ENCODE results near the gene SELENOV.
"Not testable (repeated sequence)": the region's sequence is repeated elsewhere in the genome, so short reads cannot be mapped to it uniquely, and the experiment has no call there.

The SELENOV gene, protein sequence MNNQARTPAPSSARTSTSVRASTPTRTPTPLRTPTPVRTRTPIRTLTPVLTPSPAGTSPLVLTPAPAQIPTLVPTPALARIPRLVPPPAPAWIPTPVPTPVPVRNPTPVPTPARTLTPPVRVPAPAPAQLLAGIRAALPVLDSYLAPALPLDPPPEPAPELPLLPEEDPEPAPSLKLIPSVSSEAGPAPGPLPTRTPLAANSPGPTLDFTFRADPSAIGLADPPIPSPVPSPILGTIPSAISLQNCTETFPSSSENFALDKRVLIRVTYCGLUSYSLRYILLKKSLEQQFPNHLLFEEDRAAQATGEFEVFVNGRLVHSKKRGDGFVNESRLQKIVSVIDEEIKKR
- total RNA-seq = 0 to 0.04 (median 0) reads per million in 3 experiments

DNA sequence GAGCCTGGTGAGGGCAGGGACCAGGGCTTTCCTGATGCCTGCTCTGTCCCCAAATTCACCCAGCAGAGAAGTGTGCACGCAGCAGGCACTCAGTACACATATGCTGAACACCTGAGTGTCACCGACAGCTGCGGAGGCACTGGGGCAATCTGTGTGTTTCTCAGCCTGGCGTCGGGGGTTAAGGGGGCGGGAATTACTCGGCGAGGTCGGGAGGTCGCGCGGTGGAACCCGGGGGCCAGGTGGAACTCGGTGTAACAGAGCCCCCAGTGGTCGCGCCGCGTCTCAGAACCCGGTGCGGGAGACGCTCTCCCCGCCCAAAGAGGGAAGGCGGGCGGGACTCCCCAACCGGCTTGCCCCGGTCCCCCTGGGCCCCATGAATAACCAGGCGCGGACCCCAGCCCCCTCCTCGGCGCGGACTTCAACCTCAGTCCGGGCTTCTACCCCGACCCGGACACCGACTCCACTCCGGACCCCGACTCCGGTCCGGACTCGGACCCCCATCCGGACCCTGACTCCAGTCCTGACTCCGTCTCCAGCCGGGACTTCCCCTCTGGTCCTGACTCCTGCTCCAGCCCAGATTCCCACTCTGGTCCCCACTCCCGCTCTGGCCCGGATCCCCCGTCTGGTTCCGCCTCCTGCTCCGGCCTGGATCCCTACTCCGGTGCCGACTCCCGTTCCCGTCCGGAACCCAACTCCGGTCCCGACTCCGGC, at the start of gene SELENOV:
SELENOV (plus strand) TSS at position 300 of the 711 bp plus-strand sequence; CDS start at position 374, 74 bp downstream.
- DNase-seq = no peak

DNA sequence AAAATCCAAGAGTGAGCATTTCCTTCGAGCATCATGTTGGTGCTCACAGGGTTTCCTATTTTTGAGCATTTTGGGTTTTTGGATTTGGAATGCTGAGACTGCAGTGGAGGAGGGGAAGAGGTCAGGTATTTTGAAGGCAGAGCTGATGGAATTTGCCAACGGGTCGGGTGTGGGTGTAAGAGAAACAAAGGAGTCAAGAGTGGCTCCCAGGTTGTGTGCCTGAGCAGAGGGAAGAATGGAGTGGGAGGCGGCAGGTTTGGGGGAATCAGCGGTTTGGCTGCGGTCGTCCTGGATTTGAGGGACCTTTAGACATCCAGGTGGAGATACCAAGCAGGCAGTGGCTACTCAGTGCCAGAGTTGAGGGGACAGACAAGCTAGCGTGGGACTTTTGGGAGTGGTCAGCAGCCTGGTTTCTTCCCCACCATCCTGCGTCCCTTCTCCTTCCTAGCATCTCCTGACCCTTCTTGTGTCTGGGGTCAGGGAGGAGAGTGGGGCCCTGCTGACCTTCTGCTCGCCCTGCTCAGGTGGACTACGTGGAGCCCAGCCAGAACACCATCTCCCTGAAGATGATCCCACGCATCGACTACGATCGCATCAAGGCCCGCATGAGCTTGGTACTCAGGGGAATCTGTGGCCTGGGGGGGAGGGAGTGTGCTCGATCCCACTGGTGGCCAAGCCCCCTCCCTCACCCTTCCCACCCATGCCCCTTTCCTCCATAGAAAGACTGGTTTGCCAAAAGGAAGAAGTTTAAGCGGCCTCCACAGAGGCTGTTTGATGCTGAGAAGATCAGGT, 48.8 kb upstream of the SELENOV start:
- no peak for DNase-seq

DNA sequence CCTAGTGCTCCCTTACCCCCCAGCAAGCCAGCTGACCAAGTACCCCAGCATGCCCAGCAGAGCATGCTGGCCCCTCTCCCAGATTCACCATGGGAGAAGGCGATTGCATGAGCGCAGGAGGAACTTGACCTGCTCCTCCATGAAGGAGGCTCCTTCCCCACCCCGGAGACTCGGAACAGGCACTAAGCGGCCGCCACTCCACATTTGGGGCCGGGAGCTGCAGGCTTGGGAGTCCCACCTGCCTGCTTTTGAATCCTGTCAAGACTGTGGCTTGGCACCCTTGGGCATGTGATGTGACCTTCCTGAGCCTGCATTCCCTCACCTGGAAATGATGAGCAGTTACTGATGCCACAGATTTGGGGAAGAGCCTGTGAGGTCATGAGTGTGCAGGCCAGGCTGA, 47.0 kb upstream of the SELENOV start:
- DNase-seq = no peak

DNA sequence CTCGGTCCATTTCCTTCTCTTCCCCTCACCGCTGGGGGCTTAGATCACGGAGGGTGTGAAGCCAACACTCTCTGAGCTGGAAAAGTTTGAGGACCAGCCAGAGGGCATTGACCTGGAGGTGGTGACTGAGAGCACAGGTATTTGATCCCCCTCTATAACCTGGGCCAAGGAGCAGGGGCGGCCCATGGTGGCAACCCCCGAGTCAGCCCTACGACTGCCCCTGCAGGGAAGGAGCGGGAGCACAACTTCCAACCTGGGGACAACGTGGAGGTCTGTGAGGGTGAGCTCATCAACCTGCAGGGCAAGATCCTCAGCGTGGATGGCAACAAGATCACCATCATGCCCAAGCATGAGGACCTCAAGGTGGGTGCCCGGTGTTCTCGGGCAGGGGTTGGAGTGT, 45.9 kb upstream of the SELENOV start:
- no peak for DNase-seq

DNA sequence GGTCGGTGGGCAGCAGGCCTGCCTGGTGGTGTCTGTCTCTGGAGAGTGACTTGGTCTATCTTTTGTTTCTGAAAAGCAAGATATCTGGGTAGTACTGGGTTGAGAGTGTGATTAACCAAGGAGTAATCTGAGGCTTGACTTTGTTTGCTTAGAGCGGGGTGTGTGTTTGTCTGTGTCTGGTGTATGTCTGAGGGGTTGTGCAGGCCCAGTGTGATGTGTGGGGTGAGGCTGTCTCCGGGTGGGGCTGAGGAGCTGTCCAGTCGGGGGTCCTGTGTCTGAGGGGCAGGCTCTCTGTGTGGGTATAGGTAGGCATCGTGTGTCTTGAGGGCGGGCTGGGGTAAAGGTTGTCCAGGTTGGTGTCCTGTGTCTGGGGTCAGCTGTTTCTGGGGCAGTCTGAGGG, 45.4 kb upstream of the SELENOV start:
- no peak for DNase-seq

DNA sequence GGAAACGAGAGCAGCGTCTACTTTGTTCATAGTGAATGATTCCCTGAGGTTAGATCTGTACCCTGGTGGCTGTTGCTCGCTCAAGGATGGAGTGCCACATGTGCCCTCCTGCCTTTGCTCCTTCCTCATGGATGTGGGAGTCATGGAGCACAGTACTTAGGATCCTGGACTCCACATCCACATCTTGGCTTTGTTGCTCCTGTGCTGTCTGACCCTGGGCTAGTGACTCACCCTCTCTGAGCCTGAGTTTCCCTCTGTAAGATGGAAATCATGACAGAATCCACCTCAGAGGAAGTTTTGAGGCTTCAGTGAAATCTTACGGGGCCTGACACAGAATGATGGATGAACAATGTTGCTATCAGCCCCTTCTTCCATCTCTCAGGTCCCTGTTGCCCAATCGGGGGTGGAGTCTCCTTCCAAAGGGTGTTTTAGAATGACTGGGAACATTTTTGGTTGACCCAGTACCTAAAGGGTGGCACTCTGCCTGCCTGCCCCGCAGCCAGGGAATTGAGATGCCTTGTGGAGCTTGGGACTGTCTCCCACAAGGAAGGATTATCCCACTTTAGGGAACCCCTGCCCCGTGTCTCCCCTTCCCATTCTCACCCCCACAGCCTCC, 44.1 kb upstream of the SELENOV start:
- DNase-seq = no peak

DNA sequence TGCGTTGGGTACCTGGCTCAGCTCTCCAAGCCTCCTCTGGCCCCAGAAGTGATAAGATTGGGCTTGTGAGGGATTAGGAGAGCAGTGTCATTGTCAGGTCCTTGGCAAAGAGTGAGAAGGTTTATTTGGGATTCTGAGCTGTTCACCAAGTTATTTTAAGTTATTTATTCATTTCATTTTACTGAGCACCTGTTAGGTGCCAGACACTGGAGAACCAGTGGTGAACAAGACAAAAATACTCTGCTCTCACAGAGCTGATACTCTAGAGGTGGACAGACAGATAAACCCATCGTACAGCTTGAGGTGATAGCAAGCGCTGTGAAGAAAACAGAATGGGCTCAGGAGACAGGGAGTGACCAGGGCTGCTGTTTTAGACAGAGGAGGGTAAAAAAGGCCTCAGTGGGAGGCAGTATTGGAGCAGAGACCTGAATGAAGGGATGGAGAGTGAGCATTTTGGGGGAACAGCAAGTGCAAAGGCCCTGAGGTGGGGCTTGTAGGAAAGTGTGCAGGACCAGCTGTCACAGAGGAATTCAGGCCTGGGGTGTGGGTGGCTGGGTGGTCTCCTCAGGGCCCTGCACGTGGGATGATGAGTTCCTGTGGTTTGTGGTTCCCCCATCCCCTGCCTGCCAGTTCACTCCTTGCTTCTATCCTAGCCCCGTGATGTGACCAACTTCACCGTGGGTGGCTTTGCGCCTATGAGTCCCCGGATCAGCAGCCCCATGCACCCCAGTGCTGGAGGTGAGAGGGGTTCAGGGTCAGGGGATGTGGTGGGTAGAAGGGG, 43.0 kb upstream of the SELENOV start:
- DNase-seq = no peak

DNA sequence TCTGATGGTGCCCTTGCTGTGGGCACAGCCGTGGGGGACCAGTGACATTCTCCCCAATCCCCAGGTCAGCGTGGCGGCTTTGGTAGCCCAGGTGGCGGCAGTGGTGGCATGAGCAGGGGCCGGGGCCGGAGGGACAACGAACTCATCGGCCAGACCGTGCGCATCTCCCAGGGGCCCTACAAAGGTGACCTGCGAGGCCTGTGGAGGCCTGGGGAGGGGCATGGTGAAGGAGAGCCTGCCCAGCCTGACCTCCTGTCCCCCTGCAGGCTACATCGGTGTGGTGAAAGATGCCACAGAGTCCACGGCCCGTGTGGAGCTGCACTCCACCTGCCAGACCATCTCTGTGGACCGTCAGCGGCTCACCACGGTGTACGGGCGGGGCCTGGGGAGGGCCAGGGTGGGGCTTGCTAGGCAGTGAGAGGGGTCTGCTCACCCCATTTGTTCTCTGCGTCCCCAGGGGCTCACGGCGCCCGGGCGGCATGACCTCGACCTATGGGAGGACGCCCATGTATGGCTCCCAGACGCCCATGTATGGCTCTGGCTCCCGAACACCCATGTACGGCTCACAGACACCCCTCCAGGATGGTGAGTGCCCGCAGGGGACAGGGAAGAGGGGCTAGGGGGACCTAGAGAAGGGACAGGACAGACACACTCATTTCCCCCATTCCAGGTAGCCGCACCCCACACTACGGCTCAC, 42.0 kb upstream of the SELENOV start:
- no peak for DNase-seq

DNA sequence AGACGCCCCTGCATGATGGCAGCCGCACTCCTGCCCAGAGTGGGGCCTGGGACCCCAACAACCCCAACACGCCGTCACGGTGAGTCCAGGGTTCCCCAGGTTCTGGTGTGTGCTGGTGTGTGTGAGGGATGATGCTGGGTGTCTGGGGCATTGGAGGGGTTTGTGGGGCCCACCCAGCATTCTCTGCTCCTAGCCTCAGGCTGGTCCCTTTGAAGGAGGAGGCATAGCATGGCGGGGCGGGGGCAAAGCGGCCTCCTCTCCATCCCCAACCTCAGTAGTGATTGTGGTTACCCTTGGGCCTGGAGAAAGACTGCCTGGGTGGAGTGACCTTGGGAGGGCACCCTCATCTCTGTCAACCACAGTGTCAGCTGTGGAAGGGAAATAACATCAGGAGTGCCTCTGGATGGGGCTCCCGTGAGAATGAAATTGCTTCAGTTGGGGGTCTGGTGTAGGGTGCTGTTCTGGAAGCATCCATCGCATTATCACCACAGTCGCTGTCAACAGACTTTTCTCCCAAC, 41.4 kb upstream of the SELENOV start:
- DNase-seq = no peak

DNA sequence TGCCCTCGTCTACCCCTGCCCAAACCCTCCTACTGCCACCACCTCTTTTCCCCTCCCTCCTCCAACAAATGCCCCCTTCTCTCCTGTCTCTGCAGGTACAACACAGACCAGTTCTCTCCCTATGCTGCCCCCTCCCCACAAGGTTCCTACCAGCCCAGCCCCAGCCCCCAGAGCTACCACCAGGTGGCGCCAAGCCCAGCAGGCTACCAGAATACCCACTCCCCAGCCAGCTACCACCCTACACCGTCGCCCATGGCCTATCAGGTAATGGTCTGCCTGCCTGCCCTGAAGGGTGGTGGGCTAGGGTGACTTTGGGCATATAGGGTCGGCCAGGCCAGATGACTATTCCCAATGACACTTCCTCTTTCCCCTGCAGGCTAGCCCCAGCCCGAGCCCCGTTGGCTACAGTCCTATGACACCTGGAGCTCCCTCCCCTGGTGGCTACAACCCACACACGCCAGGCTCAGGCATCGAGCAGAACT, 40.8 kb upstream of the SELENOV start:
- peak; percentile 66 for DNase-seq

DNA sequence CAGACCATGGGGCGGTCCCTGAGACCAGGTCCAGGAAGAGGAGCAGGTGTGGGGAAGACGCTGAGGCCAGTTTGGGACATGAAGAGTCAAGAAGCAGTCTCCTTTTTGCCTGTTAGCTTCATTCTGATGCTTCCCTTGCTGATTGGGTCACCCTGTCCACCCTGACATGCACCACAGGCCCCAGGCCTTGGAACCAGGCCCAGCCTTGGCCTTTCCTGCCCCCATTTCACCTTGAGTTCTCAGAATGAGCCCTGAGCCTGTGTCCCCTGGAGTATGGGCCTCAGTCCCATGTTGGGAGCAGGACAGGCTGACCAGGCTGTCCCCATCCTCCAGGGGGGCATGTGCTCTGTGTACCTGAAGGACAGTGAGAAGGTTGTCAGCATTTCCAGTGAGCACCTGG, 39.2 kb upstream of the SELENOV start:
- no peak for DNase-seq

DNA sequence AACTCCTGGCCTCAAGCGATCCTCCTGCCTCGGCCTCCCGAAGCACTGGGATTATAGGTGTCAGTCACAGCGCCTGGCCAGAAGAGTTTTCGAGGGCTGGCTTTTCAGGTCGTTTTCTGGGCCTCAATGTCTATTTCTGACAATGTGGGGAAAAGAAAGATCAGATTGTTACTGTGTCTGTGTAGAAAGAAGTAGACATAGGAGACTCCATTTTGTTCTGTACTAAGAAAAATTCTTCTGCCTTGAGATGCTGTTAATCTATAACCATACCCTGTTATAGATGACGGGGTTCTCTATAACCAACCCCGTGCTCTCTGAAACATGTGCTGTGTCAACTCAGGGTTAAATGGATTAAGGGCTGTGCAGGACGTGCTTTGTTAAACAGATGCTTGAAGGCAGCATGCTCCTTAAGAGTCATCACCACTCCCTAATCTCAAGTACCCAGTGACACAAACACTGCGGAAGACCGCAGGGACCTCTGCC, 35.6 kb upstream of the SELENOV start:
- DNase-seq = not testable (repeated sequence)

DNA sequence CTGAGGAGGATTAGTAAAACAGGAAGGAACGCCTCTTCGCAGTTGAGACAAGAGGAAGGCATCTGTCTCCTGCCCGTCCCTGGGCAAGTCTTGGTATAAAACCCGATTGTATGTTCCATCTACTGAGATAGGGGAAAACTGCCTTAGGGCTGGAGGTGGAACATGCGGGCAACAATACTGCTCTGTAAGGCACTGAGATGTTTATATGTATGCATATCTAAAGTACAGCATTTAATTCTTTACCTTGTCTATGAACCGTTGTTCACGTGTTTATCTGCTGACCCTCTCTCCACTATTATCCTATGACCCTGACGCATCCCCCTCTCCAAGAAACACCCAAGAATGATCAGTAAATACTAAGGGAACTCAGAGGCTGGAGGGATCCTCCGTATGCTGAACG, 35.0 kb upstream of the SELENOV start:
- no peak for DNase-seq

DNA sequence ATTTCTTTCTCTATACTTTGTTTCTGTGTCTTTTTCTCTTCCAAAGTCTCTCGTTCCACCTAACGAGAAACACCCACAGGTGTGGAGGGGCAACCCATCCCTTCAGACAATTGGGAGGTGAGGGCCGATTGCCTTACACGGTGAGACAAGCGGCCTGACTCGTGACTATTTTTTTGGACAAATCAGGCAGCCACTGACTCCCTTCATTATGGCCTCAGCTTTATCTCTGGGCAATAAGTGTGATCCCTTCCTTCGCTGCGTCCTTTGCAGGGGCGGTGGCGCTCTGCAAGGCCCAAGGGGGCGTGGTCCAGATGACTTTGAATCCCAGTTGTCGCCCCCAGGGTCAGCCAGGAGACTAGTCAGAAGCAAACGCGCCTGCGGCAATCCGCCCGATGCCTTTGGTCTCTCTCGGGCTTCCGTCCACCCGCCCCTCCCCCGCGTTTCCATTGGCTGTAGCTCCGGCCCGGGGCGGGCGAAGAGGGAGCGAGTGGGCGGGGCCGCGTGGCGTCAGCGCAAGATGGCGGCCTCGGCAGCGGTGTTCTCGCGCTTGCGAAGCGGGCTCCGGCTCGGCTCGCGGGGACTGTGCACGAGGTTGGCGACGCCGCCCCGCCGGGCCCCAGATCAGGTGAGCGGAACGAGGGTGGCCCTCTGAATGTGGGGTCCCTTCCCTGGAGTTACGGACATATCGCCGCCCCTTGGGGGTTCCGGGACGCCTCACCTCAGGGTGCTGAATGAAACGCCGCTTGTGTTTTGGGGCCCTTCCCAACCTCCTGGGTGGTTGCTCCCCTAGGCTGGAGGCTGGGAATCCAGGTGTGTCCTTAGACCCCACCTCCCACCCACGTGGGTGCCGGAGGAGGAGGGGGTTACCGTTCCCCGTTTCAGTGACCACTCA, 34.4 kb upstream of the SELENOV start, which contains the start of gene TIMM50:
TIMM50 (plus strand) TSS at position 502 of the 892 bp plus-strand sequence; CDS start at position 518, 16 bp downstream.
- peak; percentile 93 for DNase-seq

DNA sequence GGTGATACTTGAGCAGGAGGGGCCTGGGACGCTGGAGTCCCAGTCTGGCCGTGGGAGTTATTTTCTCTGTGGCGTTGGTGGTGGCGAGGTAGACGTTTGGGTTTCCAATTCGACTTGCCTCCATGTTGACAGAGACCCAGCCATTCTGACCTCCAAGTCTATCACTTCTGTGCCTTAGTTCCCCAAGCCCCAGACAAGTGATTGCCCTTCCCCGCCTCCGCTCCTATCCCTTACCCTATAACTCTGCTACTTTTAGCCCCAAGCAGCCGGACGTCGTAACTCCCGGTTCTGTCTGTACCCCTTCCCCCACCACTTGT, 33.8 kb upstream of the SELENOV start:
- DNase-seq = no peak

DNA sequence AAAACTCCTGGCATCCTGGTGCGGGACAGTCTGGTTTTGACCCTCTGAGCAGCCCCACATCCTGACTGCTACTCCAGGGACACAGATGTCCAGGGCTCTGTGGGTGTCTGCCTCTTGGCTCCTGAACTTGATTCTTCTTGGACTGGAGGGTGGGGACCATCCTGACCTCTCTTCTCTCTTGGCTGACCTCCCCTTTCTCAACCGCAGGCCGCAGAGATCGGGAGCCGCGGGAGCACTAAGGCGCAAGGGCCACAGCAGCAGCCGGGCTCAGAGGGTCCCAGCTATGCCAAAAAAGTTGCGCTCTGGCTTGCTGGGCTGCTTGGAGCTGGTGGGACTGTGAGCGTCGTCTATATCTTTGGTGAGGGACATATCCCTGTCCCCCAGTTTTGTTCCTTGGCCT, 33.3 kb upstream of the SELENOV start:
- no peak for DNase-seq

DNA sequence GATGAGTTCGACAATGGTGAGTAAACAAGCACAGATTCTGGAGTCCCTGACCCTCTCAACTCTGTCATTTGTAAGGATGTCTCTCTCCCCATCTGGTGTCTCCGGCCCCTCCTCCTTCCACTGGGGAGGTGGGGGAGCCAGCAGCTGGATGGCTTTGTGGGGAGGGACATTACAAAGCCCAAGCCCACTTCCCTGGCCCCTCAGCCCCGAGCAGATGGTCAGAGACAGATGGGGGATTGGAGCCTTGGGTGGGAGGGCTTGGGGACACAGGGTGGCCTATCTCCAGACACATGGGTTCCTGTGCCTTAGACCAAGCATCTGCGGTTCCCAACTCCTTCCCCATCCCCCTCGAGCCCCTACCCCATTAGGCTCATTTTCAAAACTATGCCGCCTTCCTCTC, 31.8 kb upstream of the SELENOV start:
- no peak for DNase-seq

DNA sequence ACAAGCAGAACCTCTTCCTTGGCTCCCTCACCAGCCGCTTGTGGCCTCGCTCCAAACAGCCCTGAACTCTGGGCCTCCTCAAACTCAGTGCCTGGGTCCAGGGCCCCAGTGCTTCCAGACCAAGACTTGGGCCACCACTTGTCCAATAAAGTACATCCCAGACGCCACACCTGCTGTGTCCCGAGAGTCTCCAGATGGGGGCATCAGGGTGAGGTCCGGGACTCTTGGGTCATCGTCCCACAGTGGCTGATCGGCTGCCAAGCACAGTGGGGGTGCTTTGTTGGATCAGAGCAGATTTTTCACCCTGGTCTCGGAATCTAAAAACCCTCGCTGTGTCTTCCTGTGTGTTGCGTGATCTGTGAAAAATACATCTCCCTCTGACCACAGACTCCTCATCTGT, 25.2 kb upstream of the SELENOV start:
- DNase-seq = no peak

DNA sequence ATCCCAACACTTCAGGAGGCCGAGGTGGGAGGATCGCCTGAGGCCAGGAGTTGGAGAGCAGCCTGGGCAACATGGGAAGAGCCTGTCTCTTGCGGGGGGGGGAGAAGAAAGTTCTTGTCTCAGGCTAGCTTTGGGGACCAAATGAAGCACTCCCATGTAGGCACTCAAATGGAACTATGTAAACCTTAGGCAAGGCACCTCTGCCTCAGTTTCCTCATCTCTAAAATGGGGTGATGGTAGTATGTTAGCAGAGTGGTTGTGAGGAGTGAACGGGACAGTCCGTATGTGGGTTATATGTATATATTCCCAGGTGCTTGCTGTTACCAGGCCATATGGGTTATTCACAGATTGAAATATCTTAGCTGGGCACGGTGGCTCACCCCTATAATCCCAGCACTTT, 22.7 kb upstream of the SELENOV start:
- no peak for DNase-seq

DNA sequence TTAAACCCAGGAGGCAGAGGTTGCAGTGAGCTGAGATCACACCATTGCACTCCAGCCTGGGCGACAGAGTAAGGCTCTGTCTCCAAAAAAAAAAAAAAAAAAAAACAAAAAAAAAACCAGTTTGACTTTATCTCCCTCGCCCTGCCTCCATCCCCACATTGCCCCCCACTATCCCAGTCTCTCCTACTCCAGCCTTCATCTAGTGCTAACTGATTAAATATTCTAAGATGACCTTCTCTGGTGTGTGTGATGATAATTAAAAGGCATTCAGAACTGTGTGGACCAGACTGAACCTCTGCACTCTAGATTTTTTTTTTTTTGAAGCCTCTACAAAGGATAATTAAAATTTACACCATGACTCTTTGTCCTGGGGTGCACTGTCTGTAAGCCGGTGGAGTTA, 22.2 kb upstream of the SELENOV start:
- no peak for DNase-seq

Data from central memory CD4-positive, alpha-beta T cell (primary cell).